ENCODE measurements around the gene TEX22.

- no peak for TF ChIP-seq ISL1 (CRISPR knock-in tag; IDR thresholded peaks at IDR 0.05)
- TF ChIP-seq, protein P1, sequence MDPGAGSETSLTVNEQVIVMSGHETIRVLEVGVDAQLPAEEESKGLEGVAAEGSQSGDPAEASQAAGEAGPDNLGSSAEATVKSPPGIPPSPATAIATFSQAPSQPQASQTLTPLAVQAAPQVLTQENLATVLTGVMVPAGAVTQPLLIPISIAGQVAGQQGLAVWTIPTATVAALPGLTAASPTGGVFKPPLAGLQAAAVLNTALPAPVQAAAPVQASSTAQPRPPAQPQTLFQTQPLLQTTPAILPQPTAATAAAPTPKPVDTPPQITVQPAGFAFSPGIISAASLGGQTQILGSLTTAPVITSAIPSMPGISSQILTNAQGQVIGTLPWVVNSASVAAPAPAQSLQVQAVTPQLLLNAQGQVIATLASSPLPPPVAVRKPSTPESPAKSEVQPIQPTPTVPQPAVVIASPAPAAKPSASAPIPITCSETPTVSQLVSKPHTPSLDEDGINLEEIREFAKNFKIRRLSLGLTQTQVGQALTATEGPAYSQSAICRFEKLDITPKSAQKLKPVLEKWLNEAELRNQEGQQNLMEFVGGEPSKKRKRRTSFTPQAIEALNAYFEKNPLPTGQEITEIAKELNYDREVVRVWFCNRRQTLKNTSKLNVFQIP (CRISPR knock-in tag; IDR thresholded peaks at IDR 0.05; ENCODE audit: borderline replicate concordance, low read depth), result no peak
- no peak for TF ChIP-seq ESRRG (CRISPR knock-in tag; IDR thresholded peaks at IDR 0.05)
- TF ChIP-seq, protein P2, sequence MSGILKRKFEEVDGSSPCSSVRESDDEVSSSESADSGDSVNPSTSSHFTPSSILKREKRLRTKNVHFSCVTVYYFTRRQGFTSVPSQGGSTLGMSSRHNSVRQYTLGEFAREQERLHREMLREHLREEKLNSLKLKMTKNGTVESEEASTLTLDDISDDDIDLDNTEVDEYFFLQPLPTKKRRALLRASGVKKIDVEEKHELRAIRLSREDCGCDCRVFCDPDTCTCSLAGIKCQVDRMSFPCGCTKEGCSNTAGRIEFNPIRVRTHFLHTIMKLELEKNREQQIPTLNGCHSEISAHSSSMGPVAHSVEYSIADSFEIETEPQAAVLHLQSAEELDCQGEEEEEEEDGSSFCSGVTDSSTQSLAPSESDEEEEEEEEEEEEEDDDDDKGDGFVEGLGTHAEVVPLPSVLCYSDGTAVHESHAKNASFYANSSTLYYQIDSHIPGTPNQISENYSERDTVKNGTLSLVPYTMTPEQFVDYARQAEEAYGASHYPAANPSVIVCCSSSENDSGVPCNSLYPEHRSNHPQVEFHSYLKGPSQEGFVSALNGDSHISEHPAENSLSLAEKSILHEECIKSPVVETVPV (CRISPR knock-in tag; IDR thresholded peaks at IDR 0.05), result no peak
- TF ChIP-seq CSDC2 (CRISPR knock-in tag; IDR thresholded peaks at IDR 0.05), result no peak
- TF ChIP-seq SNAI2 (CRISPR knock-in tag; IDR thresholded peaks at IDR 0.05), result no peak
- TF ChIP-seq BACH2 (CRISPR knock-in tag; IDR thresholded peaks at IDR 0.05; ENCODE audit: borderline replicate concordance), result no peak
- no peak for TF ChIP-seq ZNF70 (CRISPR knock-in tag; IDR thresholded peaks at IDR 0.05)
- no peak for TF ChIP-seq TOX (CRISPR knock-in tag; IDR thresholded peaks at IDR 0.05; ENCODE audit: borderline replicate concordance)
- no peak for TF ChIP-seq ZFP3 (CRISPR knock-in tag; IDR thresholded peaks at IDR 0.05)
- TF ChIP-seq ARNTL (CRISPR knock-in tag; IDR thresholded peaks at IDR 0.05; ENCODE audit: borderline replicate concordance, low read depth), result no peak
- no peak for TF ChIP-seq PATZ1 (CRISPR knock-in tag; IDR thresholded peaks at IDR 0.05; ENCODE audit: borderline replicate concordance)
These were observed 22.7 kb upstream of the TEX22 start for GRCh38 chr14:105375635-105376057.
